ENCODE results near the gene PEX13.

PEX13 gene

GRCh38 chr2:60998628-60999545, 18.6 kb upstream of the PEX13 start:
- Histone ChIP-seq H3K4me1 (ENCODE audit: insufficient read depth, low read length) (no peaks in the 10 kb centered on the region), H2AFZ (ENCODE audit: low read depth, low read length) (no peak overlapping the region), H3K27ac (ENCODE audit: low read length) (no peak overlapping the region)

GRCh38 chr2:61005736-61006135, 11.8 kb upstream of the PEX13 start:
- DNase-seq (no peak), ATAC-seq (ENCODE audit: insufficient read depth, low read depth) (no peak)
- no peaks in the 10 kb centered on the region; the same call in 1 of the 2 replicates for H3K36me3 ChIP-seq (ENCODE audit: insufficient read depth, low read length)
- no peaks in the 10 kb centered on the region for H4K20me1 ChIP-seq (ENCODE audit: insufficient read depth, low read length)
- no peaks in the 10 kb centered on the region for H3K79me2 ChIP-seq (ENCODE audit: insufficient read depth, low read length)
- H3K9me3 ChIP-seq (ENCODE audit: insufficient read depth, low read length, severe bottlenecking), result no peaks in the 10 kb centered on the region
- no peak overlapping the region for H3K4me3 ChIP-seq (ENCODE audit: low read depth in 1 of 2, low read length in 2 of 2)
- no peak overlapping the region for H3K9ac ChIP-seq (ENCODE audit: low read depth, low read length)
- TF ChIP-seq CTCF (IDR thresholded peaks at IDR 0.05; ENCODE audit: borderline replicate concordance, extremely low read depth, low read length, poor library complexity, severe bottlenecking), result no peak
- no peak for TF ChIP-seq EZH2 (IDR thresholded peaks at IDR 0.05; ENCODE audit: borderline replicate concordance, low read depth, low read length, severe bottlenecking)
- H3K4me2 ChIP-seq (ENCODE audit: insufficient read depth, low read length), result no peak overlapping the region
- H3K4me1 ChIP-seq (ENCODE audit: insufficient read depth, low read length), result no peaks in the 10 kb centered on the region
- no peaks in the 10 kb centered on the region for H3K27me3 ChIP-seq (ENCODE audit: insufficient read depth, low read length, poor library complexity)
- no peak overlapping the region for H2AFZ ChIP-seq (ENCODE audit: low read depth, low read length)
- H3K27ac ChIP-seq (ENCODE audit: low read length), result no peak overlapping the region

More at GRCh38 chr2:60998628-60999545, 18.6 kb upstream of the PEX13 start:
- no peak for DNase-seq
- Histone ChIP-seq H3K27me3 (ENCODE audit: insufficient read depth, low read length, poor library complexity) (no peaks in the 10 kb centered on the region), H3K9ac (ENCODE audit: low read depth, low read length) (no peak overlapping the region), H4K20me1 (ENCODE audit: insufficient read depth, low read length) (no peaks in the 10 kb centered on the region), H3K4me2 (ENCODE audit: insufficient read depth, low read length) (no peak overlapping the region), H3K4me3 (ENCODE audit: low read depth in 1 of 2, low read length in 2 of 2) (no peak overlapping the region), H3K36me3 (ENCODE audit: insufficient read depth, low read length) (no peaks in the 10 kb centered on the region), H3K79me2 (ENCODE audit: insufficient read depth, low read length) (no peaks in the 10 kb centered on the region), H3K9me3 (ENCODE audit: insufficient read depth, low read length, severe bottlenecking) (no peaks in the 10 kb centered on the region)
- peak; percentile 81 for ATAC-seq (ENCODE audit: insufficient read depth, low read depth)
- no peak for TF ChIP-seq EZH2 (IDR thresholded peaks at IDR 0.05; ENCODE audit: borderline replicate concordance, low read depth, low read length, severe bottlenecking)
- TF ChIP-seq CTCF (IDR thresholded peaks at IDR 0.05; ENCODE audit: borderline replicate concordance, extremely low read depth, low read length, poor library complexity, severe bottlenecking), result peak; percentile 76

- ATAC-seq (ENCODE audit: insufficient read depth, low read depth) (no peak), DNase-seq (no peak)
- no peak for TF ChIP-seq CTCF (IDR thresholded peaks at IDR 0.05; ENCODE audit: borderline replicate concordance, extremely low read depth, low read length, poor library complexity, severe bottlenecking)
- no peak for TF ChIP-seq EZH2 (IDR thresholded peaks at IDR 0.05; ENCODE audit: borderline replicate concordance, low read depth, low read length, severe bottlenecking)
- peaks cover 4% of the 10 kb centered on the region; the same call in 1 of the 2 replicates for H3K36me3 ChIP-seq (ENCODE audit: insufficient read depth, low read length)
- H2AFZ ChIP-seq (ENCODE audit: low read depth, low read length), result no peak overlapping the region
- no peak overlapping the region for H3K4me2 ChIP-seq (ENCODE audit: insufficient read depth, low read length)
- no peak overlapping the region for H3K4me3 ChIP-seq (ENCODE audit: low read depth in 1 of 2, low read length in 2 of 2)
- no peak overlapping the region for H3K9ac ChIP-seq (ENCODE audit: low read depth, low read length)
- no peaks in the 10 kb centered on the region for H4K20me1 ChIP-seq (ENCODE audit: insufficient read depth, low read length)
- H3K4me1 ChIP-seq (ENCODE audit: insufficient read depth, low read length), result no peaks in the 10 kb centered on the region
- H3K9me3 ChIP-seq (ENCODE audit: insufficient read depth, low read length, severe bottlenecking), result no peaks in the 10 kb centered on the region
- H3K79me2 ChIP-seq (ENCODE audit: insufficient read depth, low read length), result no peaks in the 10 kb centered on the region
- no peak overlapping the region for H3K27ac ChIP-seq (ENCODE audit: low read length)
- H3K27me3 ChIP-seq (ENCODE audit: insufficient read depth, low read length, poor library complexity), result no peaks in the 10 kb centered on the region
Observed at GRCh38 chr2:61006486-61007105, 10.9 kb upstream of the PEX13 start.

All from DND-41 (cell line).